COLO829 (cell line): ENCODE results near the gene UBA3.

Experiments used
- DNase-seq: peaks from one replicate; pipeline ENCODE4 v3.0.0; 2012; ENCODE audit warnings: low spot score

Gene UBA3

GRCh38 chr3:69080233-69080920 lies at the start of gene UBA3:
UBA3 (minus strand) TSS chr3:69080365; CDS start chr3:69080353, 12 bp downstream.
- DNase-seq: peak; percentile 83

- no peak for DNase-seq
These were observed 49.4 kb upstream of the UBA3 start for GRCh38 chr3:69129531-69129930.

- DNase-seq: no peak
These were observed 48.3 kb upstream of the UBA3 start for GRCh38 chr3:69128509-69128908.

- no peak for DNase-seq
These were observed 46.8 kb upstream of the UBA3 start for GRCh38 chr3:69126999-69127398.

GRCh38 chr3:69126216-69126615 lies 46.1 kb upstream of the UBA3 start:
- DNase-seq: no peak

GRCh38 chr3:69122403-69122802 lies 42.2 kb upstream of the UBA3 start, which contains the start of gene LMOD3:
LMOD3 (minus strand) TSS chr3:69122595; CDS start chr3:69122386, 209 bp downstream.
- DNase-seq: no peak

GRCh38 chr3:69121950-69122349 lies 41.8 kb upstream of the UBA3 start:
- DNase-seq: no peak

GRCh38 chr3:69121513-69121912 lies 41.3 kb upstream of the UBA3 start:
- no peak for DNase-seq

- peak; percentile 66 for DNase-seq
These were observed 40.8 kb upstream of the UBA3 start for GRCh38 chr3:69120879-69121464.

GRCh38 chr3:69119681-69120080 lies 39.5 kb upstream of the UBA3 start:
- DNase-seq: no peak

- DNase-seq: no peak
These were observed 39.0 kb upstream of the UBA3 start for GRCh38 chr3:69119138-69119537.

GRCh38 chr3:69118555-69118954 lies 38.4 kb upstream of the UBA3 start:
- DNase-seq: no peak

GRCh38 chr3:69116897-69117296 lies 36.7 kb upstream of the UBA3 start:
- peak; percentile 50 for DNase-seq

- DNase-seq: no peak
These were observed 36.0 kb upstream of the UBA3 start for GRCh38 chr3:69116162-69116561.

GRCh38 chr3:69115731-69116130 lies 35.6 kb upstream of the UBA3 start:
- no peak for DNase-seq

- DNase-seq: no peak
These were observed 33.4 kb upstream of the UBA3 start for GRCh38 chr3:69113536-69113935.

GRCh38 chr3:69110941-69111546 lies 30.9 kb upstream of the UBA3 start:
- no peak for DNase-seq

- no peak for DNase-seq
These were observed 28.6 kb upstream of the UBA3 start for GRCh38 chr3:69108811-69109210.

- DNase-seq: no peak
These were observed 27.7 kb upstream of the UBA3 start for GRCh38 chr3:69107841-69108240.

- DNase-seq: no peak
These were observed 25.2 kb upstream of the UBA3 start for GRCh38 chr3:69105320-69105719.

- DNase-seq: no peak
These were observed 24.4 kb upstream of the UBA3 start for GRCh38 chr3:69104586-69104985.

GRCh38 chr3:69103123-69103522 lies 23.0 kb upstream of the UBA3 start:
- DNase-seq: no peak

GRCh38 chr3:69102384-69102783 lies 22.2 kb upstream of the UBA3 start:
- DNase-seq: no peak

GRCh38 chr3:69099576-69099975 lies 19.4 kb upstream of the UBA3 start:
- DNase-seq: no peak
